IMR-90 (cell line): ENCODE data around the gene BSND. TPM values are rescaled to one million over a fixed set of nuclear protein-coding genes. Genes with fewer than 3 reads are reported as not detected.

Experiments used
- ATAC-seq: fragments of 200-7000 bp; cut with Tn5 transposase; 2 replicates; pipeline ENCODE4 v1.9.1; 2020; ENCODE audit warnings: low read depth, mild to moderate bottlenecking, moderate library complexity
- BruUV-seq: library from RNA; stranded (reverse); fragments of 400-500 nt; replicated peaks from 2 replicates; lab custom pipeline; 2021; lab: Mats Ljungman, UMichigan
- CTCF ChIA-PET: fragments of 300-600 bp; formaldehyde crosslinking; extraction: SDS; loops from one replicate; lab custom pipeline; 2021; ENCODE audit warnings: antibody characterized with exemption; lab: Yijun Ruan, JAX
- POLR2A ChIA-PET: fragments of 300-600 bp; sonication (Branson Sonifier 250); formaldehyde crosslinking; loops from one replicate; lab custom pipeline; 2022; ENCODE audit warnings: antibody characterized with exemption; ENCODE audit not compliant: unreplicated experiment; lab: Charles Lee
- DNase-seq: peaks from one replicate; pipeline ENCODE4 v3.0.0; 2013
- H2AFZ ChIP-seq: replicated peaks from 2 replicates; pipeline ENCODE3; 2013; ENCODE audit warnings: low read length, mild to moderate bottlenecking; ENCODE audit not compliant: poor library complexity
- H2AK5ac ChIP-seq: 2 replicates; pipeline ENCODE4 v1.6.1; 2013; ENCODE audit warnings: low read depth, low read length, inconsistent platforms
- H2AK9ac ChIP-seq: replicated peaks from 2 replicates; pipeline ENCODE3; 2013; ENCODE audit warnings: mild to moderate bottlenecking, low read depth, low read length, moderate library complexity; ENCODE audit not compliant: poor library complexity
- H2BK120ac ChIP-seq: 2 replicates; pipeline ENCODE4 v1.6.1; 2013; ENCODE audit warnings: low read depth, low read length, inconsistent platforms
- H2BK15ac ChIP-seq: 3 replicates; pipeline ENCODE4 v1.6.1; 2013; ENCODE audit warnings: low read depth, low read length, inconsistent platforms
- H2BK20ac ChIP-seq: 2 replicates; pipeline ENCODE4 v1.6.1; 2013; ENCODE audit warnings: low read depth, mild to moderate bottlenecking, inconsistent platforms, low read length, moderate library complexity
- H2BK5ac ChIP-seq: 2 replicates; pipeline ENCODE4 v1.6.1; 2013; ENCODE audit warnings: mild to moderate bottlenecking, low read depth, low read length, inconsistent platforms; ENCODE audit not compliant: poor library complexity, severe bottlenecking
- H3K14ac ChIP-seq: replicated peaks from 2 replicates; pipeline ENCODE4 v1.6.1; 2013; ENCODE audit warnings: low read depth, low read length, inconsistent platforms
- H3K18ac ChIP-seq: 2 replicates; pipeline ENCODE4 v1.6.1; 2013; ENCODE audit warnings: low read depth, low read length, control low read depth
- H3K23ac ChIP-seq: 2 replicates; pipeline ENCODE4 v1.6.1; 2013; ENCODE audit warnings: low read depth, low read length, inconsistent platforms
- H3K27ac ChIP-seq: 2 replicates; pipeline ENCODE4 v1.5.1; 2013; ENCODE audit warnings: mild to moderate bottlenecking, control low read depth, low read length; ENCODE audit not compliant: insufficient read depth
- H3K27me3 ChIP-seq: 2 replicates; pipeline ENCODE4 v1.6.1; 2013; ENCODE audit warnings: low read length; ENCODE audit not compliant: control insufficient read depth, insufficient read depth
- H3K36me3 ChIP-seq: 2 replicates; pipeline ENCODE4 v1.6.1; 2013; ENCODE audit warnings: low read length, mixed read lengths; ENCODE audit not compliant: control insufficient read depth, insufficient read depth
- H3K4ac ChIP-seq: 2 replicates; pipeline ENCODE4 v1.6.1; 2013; ENCODE audit warnings: low read depth, low read length, inconsistent platforms
- H3K4me1 ChIP-seq: 2 replicates; pipeline ENCODE4 v1.6.1; 2013; ENCODE audit warnings: low read length, mixed read lengths; ENCODE audit not compliant: control insufficient read depth, insufficient read depth
- H3K4me2 ChIP-seq: 2 replicates; pipeline ENCODE4 v1.6.1; 2013; ENCODE audit warnings: low read depth, mild to moderate bottlenecking, control low read depth, low read length, moderate library complexity
- H3K4me3 ChIP-seq: 2 replicates; pipeline ENCODE4 v1.5.1; 2013; ENCODE audit warnings: low read depth, mild to moderate bottlenecking, control low read depth, low read length, moderate library complexity; ENCODE audit not compliant: insufficient read depth
- H3K56ac ChIP-seq: 2 replicates; pipeline ENCODE4 v1.6.1; 2013; ENCODE audit warnings: low read length, inconsistent platforms; ENCODE audit not compliant: insufficient read depth; ENCODE audit errors: extremely low read depth
- H3K79me1 ChIP-seq, 2 experiments: 2 replicates each; pipeline ENCODE4 v1.6.1; 2013; ENCODE audit warnings: low read length in 2 of 2, inconsistent platforms in 1 of 2, low read depth in 1 of 2
- H3K9ac ChIP-seq: 2 replicates; pipeline ENCODE4 v1.6.1; 2013; ENCODE audit warnings: low read depth, low read length, control low read depth
- H3K9me1 ChIP-seq: 2 replicates; pipeline ENCODE4 v1.6.1; 2013; ENCODE audit warnings: low read length, inconsistent platforms; ENCODE audit not compliant: insufficient read depth
- H3K9me3 ChIP-seq: 2 replicates; pipeline ENCODE4 v1.6.1; 2013; ENCODE audit warnings: low read length; ENCODE audit not compliant: control insufficient read depth, insufficient read depth
- H4K20me1 ChIP-seq: 2 replicates; pipeline ENCODE4 v1.6.1; 2013; ENCODE audit warnings: low read length, inconsistent platforms; ENCODE audit not compliant: insufficient read depth
- H4K5ac ChIP-seq: 2 replicates; pipeline ENCODE4 v1.6.1; 2013; ENCODE audit warnings: mild to moderate bottlenecking, low read depth, low read length, control low read depth
- H4K8ac ChIP-seq, 2 experiments: 2 replicates each; pipeline ENCODE4 v1.6.1; 2013; ENCODE audit warnings: low read depth in 2 of 2, low read length in 2 of 2, control low read depth in 1 of 2, inconsistent platforms in 1 of 2
- H4K91ac ChIP-seq: 2 replicates; pipeline ENCODE4 v1.6.1; 2013; ENCODE audit warnings: low read depth, low read length, inconsistent platforms; ENCODE audit not compliant: insufficient read depth
- BHLHE40 ChIP-seq: fragments of 150-350 bp; IDR thresholded peaks from 2 replicates; pipeline ENCODE4 v1.6.1; 2016; ENCODE audit warnings: mild to moderate bottlenecking, low read depth, low read length
- FOS ChIP-seq: fragments of 150-350 bp; IDR thresholded peaks from 2 replicates; pipeline ENCODE4 v1.6.1; 2016; ENCODE audit warnings: low read depth, low read length
- MAFK ChIP-seq: IDR thresholded peaks from 2 replicates; pipeline ENCODE4 v1.6.1; 2012; ENCODE audit warnings: low read depth, low read length, improper control_type of control experiment
- MAZ ChIP-seq: IDR thresholded peaks from 2 replicates; pipeline ENCODE4 v1.6.1; 2012; ENCODE audit warnings: low read depth, mild to moderate bottlenecking, low read length, improper control_type of control experiment, moderate library complexity, borderline replicate concordance
- MXI1 ChIP-seq: IDR thresholded peaks from 2 replicates; pipeline ENCODE4 v1.6.1; 2012; ENCODE audit warnings: low read depth, mild to moderate bottlenecking, low read length, moderate library complexity, borderline replicate concordance
- NFE2L2 ChIP-seq: fragments of 150-350 bp; IDR thresholded peaks from 2 replicates; pipeline ENCODE4 v1.6.1; 2016; ENCODE audit warnings: low read depth, mild to moderate bottlenecking, low read length
- POLR2A ChIP-seq: IDR thresholded peaks from 2 replicates; pipeline ENCODE4 v1.6.1; 2012; ENCODE audit warnings: mild to moderate bottlenecking, low read depth, low read length
- RAD21 ChIP-seq: IDR thresholded peaks from 2 replicates; pipeline ENCODE4 v1.6.1; 2012; ENCODE audit warnings: low read length, improper control_type of control experiment
- RCOR1 ChIP-seq: IDR thresholded peaks from 2 replicates; pipeline ENCODE4 v1.6.1; 2012; ENCODE audit warnings: mild to moderate bottlenecking, low read length, improper control_type of control experiment; ENCODE audit not compliant: insufficient replicate concordance
- RFX5 ChIP-seq: IDR thresholded peaks from 2 replicates; pipeline ENCODE4 v1.8.0; 2012; ENCODE audit warnings: low read depth, mild to moderate bottlenecking, low read length, moderate library complexity
- WGBS, 2 experiments: methylation state at CpG; one replicate each; pipeline versions ENCODE4 v1.1.5 to v1.1.7; 2013; ENCODE audit warnings: missing lambda C conversion rate in 2 of 2; ENCODE audit not compliant: insufficient read length in 1 of 2; ENCODE audit errors: extremely low coverage in 2 of 2; 5-methylcytosine and 5-hydroxymethylcytosine counted together
- dilution Hi-C: fragments of 300-500 bp; cut with HindIII; formaldehyde crosslinking; loops from one replicate; pipeline ENCODE4 v1.14.3; 2018; ENCODE audit warnings: low sequenced_read_pairs; ENCODE audit not compliant: unreplicated experiment
- in situ Hi-C: fragments of 300-500 bp; cut with MboI; formaldehyde crosslinking; loops from 3 replicates; pipeline ENCODE4 v1.14.3; 2019; ENCODE audit warnings: low sequenced_read_pairs, inconsistent platforms, mixed read lengths
- intact Hi-C: fragments of 100-400 bp; cut with micrococcal nuclease; formaldehyde crosslinking; loops from 2 replicates; pipeline ENCODE4 v1.10.0; 2022
- polyA plus RNA-seq, 3 experiments: library from polyadenylated mRNA; depleted of rRNA; stranded (reverse); fragments of >200 nt; gene quantifications; 2 replicates each; pipeline ENCODE4 v1.2.3, GENCODE V29; 2012; ENCODE audit warnings: low replicate concordance in 1 of 3
- total RNA-seq: library from RNA; depleted of rRNA; stranded (reverse); fragments of >200 nt; gene quantifications from 2 replicates; pipeline ENCODE4 v1.2.3, GENCODE V29; 2012
- TF ChIP-seq, protein P1 (sequence below): fragments of 150-350 bp; IDR thresholded peaks from 2 replicates; pipeline ENCODE4 v1.6.1; 2017; ENCODE audit warnings: mild to moderate bottlenecking, antibody characterized with exemption, low read length, low read depth
- TF ChIP-seq, protein P2 (sequence below): conservative IDR thresholded peaks from 2 replicates; pipeline ENCODE4 v1.5.1; 2012; ENCODE audit warnings: mild to moderate bottlenecking, low read depth, low read length, improper control_type of control experiment
- TF ChIP-seq, protein P3 (sequence below): fragments of 150-350 bp; IDR thresholded peaks from 2 replicates; pipeline ENCODE4 v1.6.1; 2016; ENCODE audit warnings: low read depth, mild to moderate bottlenecking, low read length, moderate library complexity, borderline replicate concordance

The BSND gene
- total and polyA plus RNA-seq, 2 of the 4 experiments (the other 2 are of a cell fraction): not detected

DNA sequence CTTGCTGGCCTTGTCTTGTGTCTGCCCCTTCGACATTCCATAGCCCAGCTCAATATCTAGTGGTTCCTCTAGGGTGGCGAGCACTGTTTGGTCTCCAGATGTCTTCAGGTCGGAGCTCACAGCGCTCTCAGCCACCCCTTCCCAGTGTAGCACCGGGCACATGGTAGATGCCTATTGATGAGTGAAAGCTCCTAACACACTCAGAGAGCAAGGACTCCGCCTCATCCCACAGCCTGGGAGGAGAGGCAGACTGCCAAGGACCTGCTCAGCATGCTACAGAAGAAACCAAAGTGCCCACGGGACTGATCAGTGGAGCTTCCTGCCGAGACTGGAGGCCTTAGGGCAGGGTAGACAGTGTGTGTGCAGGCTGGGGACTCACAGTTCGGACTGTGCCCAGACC is 51.5 kb downstream of the BSND start:
- dilution Hi-C loops: no loop called here
- Histone ChIP-seq H2AK5ac (no peak overlapping the region), H3K79me1 (no peaks in the 10 kb centered on the region), H2BK5ac (no peak overlapping the region), H3K9me3 (no peaks in the 10 kb centered on the region), H3K4me3 (no peak overlapping the region), H3K23ac (no peak overlapping the region), H3K4me2 (no peak overlapping the region), H4K5ac (no peak overlapping the region), H2AFZ (no peak overlapping the region), H3K14ac (no peak overlapping the region), H4K8ac (no peak overlapping the region), H3K9ac (no peak overlapping the region), H3K4me1 (no peaks in the 10 kb centered on the region), H2BK20ac (no peak overlapping the region), H3K27ac (no peak overlapping the region), H2AK9ac (no peak overlapping the region), H3K56ac (no peak overlapping the region), H3K27me3 (peaks cover 41% of the 10 kb centered on the region), H3K18ac (no peak overlapping the region), H3K4ac (no peak overlapping the region), H4K20me1 (no peaks in the 10 kb centered on the region), H2BK120ac (no peak overlapping the region), H3K36me3 (no peaks in the 10 kb centered on the region), H2BK15ac (no peak overlapping the region), H3K9me1 (no peaks in the 10 kb centered on the region), H4K91ac (no peak overlapping the region)
- no TSS peak for BruUV-seq
- POLR2A ChIA-PET: no interaction called here
- TF ChIP-seq NFE2L2 (no peak), FOS (no peak), MAFK (no peak), RAD21 (no peak), RFX5 (no peak), MXI1 (no peak), POLR2A (no peak), MAZ (no peak), BHLHE40 (no peak), RCOR1 (no peak)
- TF ChIP-seq, protein P1, sequence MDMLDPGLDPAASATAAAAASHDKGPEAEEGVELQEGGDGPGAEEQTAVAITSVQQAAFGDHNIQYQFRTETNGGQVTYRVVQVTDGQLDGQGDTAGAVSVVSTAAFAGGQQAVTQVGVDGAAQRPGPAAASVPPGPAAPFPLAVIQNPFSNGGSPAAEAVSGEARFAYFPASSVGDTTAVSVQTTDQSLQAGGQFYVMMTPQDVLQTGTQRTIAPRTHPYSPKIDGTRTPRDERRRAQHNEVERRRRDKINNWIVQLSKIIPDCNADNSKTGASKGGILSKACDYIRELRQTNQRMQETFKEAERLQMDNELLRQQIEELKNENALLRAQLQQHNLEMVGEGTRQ: no peak
- TF ChIP-seq, protein P2, sequence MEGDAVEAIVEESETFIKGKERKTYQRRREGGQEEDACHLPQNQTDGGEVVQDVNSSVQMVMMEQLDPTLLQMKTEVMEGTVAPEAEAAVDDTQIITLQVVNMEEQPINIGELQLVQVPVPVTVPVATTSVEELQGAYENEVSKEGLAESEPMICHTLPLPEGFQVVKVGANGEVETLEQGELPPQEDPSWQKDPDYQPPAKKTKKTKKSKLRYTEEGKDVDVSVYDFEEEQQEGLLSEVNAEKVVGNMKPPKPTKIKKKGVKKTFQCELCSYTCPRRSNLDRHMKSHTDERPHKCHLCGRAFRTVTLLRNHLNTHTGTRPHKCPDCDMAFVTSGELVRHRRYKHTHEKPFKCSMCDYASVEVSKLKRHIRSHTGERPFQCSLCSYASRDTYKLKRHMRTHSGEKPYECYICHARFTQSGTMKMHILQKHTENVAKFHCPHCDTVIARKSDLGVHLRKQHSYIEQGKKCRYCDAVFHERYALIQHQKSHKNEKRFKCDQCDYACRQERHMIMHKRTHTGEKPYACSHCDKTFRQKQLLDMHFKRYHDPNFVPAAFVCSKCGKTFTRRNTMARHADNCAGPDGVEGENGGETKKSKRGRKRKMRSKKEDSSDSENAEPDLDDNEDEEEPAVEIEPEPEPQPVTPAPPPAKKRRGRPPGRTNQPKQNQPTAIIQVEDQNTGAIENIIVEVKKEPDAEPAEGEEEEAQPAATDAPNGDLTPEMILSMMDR: no peak
- TF ChIP-seq, protein P3, sequence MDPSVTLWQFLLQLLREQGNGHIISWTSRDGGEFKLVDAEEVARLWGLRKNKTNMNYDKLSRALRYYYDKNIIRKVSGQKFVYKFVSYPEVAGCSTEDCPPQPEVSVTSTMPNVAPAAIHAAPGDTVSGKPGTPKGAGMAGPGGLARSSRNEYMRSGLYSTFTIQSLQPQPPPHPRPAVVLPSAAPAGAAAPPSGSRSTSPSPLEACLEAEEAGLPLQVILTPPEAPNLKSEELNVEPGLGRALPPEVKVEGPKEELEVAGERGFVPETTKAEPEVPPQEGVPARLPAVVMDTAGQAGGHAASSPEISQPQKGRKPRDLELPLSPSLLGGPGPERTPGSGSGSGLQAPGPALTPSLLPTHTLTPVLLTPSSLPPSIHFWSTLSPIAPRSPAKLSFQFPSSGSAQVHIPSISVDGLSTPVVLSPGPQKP: no peak
- WGBS, 2 experiments: 55% methylated on average over 3 of the region's 9 CpGs; no CpG with 5 or more reads in 1 of the 2 experiments
- ATAC-seq (peak; percentile 53), DNase-seq (peak; percentile 62)
- CTCF ChIA-PET: no interaction called here
- intact Hi-C loops: no loop called here
- in situ Hi-C loops: no loop called here
